ENCODE results near the gene TBX3.

- TF ChIP-seq RAD21 (IDR thresholded peaks at IDR 0.05; ENCODE audit: low read length) (peak; percentile 86), CTCF (IDR thresholded peaks at IDR 0.05) (peak; percentile 62), GABPA (IDR thresholded peaks at IDR 0.05; ENCODE audit: low read depth) (no peak)
Observed at GRCh38 chr12:114668151-114668885, 15.7 kb downstream of the TBX3 start.
